NCI-H2107 treated with DMSO at 0.1 percent for 48 hours (cell line): ENCODE results near the gene WNT11.
A peak's percentile ranks its signal among the peaks of the same experiment; 100 is the strongest.

Experiments used
- DNase-seq: peaks from one replicate; lab custom pipeline; 2025; ENCODE audit not compliant: unreplicated experiment; lab: John Stamatoyannopoulos, UW

The WNT11 gene

GRCh38 chr11:76179147-76179546 lies 27.2 kb downstream of the WNT11 start:
- no peak for DNase-seq

- DNase-seq = no peak
These were observed 29.0 kb downstream of the WNT11 start for GRCh38 chr11:76177250-76177686.

GRCh38 chr11:76176463-76176862 lies 29.8 kb downstream of the WNT11 start:
- no peak for DNase-seq

GRCh38 chr11:76175783-76176182 lies 30.5 kb downstream of the WNT11 start:
- no peak for DNase-seq

- DNase-seq = no peak
These were observed 32.0 kb downstream of the WNT11 start for GRCh38 chr11:76174330-76174729.

DNA sequence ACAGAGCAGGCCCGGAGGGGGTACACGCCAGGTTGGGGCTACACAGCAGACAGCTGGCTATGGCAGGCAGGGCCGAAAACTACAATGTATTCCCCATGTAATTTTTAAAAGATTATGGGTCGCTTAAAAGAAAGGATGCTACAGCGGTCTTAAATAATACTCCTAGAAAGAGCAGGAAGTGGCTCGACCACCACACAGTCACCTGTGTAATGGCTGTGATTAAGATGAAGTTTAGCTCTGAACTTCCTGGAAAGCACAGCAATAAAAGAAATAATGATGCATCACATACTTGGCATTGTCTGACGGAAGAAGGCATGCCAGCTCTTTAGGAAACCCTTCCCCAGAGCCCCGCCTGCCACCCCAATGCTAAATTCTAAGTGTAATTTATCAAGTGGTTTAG lies 32.6 kb downstream of the WNT11 start:
- no peak for DNase-seq

GRCh38 chr11:76172583-76172982 lies 33.7 kb downstream of the WNT11 start:
- DNase-seq = no peak

GRCh38 chr11:76170468-76170867 lies 35.8 kb downstream of the WNT11 start:
- no peak for DNase-seq

DNA sequence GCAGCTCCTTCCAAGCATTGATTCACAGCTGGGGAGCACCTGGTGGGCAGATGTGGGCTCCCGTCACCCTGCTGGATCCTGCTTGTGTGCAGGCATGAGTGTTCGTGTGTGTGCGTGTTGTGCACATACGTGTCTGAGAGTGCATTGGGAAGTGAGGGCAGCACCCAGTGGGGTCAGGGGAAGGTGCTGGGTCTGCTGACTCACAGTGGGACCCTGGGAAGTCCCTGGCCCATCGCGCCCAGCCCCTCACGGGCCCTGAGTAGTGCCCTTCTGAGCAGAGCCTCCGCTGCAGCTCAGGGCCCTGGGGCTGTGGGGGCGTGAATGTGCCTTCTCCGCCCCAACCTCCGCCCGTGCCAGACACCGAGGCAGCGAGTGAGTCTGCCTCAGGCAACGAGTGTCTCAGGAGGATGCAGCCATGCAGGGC lies 36.8 kb downstream of the WNT11 start:
- no peak for DNase-seq

- DNase-seq = no peak
These were observed 38.7 kb downstream of the WNT11 start for GRCh38 chr11:76167590-76167989.

DNA sequence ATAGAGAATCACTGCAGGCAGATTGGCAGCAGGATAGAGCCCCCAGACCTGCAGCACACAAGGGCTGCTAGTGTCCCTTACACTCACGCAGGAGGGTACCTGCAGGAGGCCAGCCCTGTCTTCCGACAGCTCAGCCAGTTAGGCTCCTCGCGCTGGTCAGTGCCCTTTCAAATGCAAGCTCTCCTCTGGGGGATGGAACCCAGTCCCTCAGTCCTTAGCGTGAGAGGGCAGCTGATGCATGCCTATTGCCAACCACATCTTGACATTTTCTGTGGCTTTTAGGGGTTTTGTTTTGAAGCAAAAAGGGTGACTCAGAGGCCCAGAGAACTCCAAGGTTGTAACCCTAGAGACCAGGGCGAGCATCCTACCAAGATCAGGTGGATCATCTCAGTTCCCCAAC lies 40.0 kb downstream of the WNT11 start:
- no peak for DNase-seq

DNA sequence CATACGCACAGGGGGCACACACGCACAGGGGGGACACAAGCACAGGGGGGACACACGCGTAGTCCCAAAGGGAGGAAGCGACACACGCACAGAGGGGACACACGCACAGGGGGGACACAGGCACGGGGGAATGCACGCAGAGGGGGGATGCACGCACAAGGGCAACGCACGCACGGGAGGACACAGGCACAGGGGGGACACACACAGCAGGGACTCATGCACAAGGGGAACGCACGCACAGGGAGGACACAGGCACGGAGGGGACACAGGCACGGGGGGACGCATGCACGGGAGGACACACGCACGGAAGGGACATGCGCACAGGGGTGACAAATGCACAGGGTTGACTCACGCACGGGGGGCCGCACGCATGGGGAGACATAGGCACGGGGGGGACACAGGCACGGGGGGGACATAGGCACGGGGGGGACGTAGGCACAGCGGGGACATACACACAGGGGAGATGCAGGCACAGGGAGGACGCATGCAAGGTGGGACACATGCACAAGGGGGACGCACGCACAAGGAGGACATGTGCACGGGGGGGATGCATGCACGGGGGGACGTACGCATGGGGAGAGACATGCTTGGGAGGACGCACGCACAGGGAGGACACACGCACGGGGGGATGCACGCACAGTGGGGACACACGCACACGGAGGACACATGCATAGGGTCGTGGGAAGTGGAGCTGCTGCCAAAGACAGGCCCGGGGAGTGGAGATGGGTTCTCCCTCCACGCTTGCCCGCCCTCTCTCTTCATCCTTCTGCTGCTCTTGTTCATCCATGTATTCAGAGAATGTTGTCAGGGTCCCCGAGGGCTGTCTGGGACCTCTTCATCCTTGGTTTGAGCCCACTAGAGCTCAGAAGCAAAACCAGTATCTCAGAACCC lies 41.2 kb downstream of the WNT11 start:
- no peak for DNase-seq

DNA sequence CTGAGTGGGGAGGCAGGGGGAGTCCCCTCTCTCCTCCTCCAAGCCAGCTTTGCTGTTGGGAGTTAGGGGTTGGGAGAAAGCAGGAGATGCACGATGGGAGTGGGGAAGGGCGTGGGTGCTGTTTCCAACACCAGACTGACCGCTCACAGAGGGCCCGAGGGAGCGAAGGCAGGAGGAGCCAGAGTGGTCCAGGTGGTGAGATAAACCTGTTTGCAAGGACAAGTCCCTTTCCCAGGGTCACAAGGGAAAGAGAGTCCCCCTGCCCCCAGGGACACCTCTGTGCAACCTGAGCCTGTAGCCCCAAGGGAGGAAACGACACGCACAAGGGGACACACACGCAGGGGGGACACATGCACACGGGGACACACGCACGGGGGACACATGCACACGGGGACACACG lies 42.2 kb downstream of the WNT11 start:
- DNase-seq = no peak

DNA sequence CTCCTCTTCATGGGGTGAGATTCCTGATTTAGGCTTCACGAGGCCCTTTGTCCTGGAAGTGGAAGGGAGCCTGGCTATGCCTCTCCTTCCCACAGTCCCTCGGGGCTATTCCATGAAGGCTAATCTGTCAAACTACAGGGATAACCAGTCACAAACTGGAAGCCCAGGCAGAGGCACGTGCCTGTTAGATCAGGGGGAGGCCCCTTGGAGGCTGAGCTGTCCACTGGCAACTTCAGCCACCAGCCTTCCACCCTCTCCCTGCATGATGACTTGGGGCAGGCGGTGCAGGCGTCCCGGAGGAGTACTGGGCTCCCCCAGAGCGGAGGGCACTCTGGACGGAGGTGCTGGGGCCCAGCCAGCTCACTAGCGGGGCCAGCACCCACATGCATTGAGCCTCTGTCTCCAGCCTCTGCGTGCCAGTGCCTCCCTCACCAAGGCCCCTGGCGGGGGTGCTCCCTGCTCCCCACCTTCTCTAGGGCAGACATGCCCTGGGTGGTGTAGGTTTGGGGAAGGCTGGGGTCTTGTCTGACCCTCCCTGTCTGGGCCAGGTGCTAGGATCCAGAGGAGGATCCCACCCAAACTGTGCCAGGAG lies 42.9 kb downstream of the WNT11 start:
- DNase-seq = no peak

GRCh38 chr11:76162336-76163288 lies 43.7 kb downstream of the WNT11 start:
- DNase-seq = no peak

- no peak for DNase-seq
These were observed 44.9 kb downstream of the WNT11 start for GRCh38 chr11:76161261-76161961.

GRCh38 chr11:76160856-76161255 lies 45.4 kb downstream of the WNT11 start:
- no peak for DNase-seq

GRCh38 chr11:76159983-76160661 lies 46.2 kb downstream of the WNT11 start:
- DNase-seq = peak; percentile 81

GRCh38 chr11:76159303-76159937 lies 46.9 kb downstream of the WNT11 start:
- DNase-seq = no peak
